Fibroblast of lung (primary cell): ENCODE results near the gene PDCD1LG2. TPM values are rescaled to one million over a fixed set of nuclear protein-coding genes. Genes with fewer than 3 reads are reported as not detected.

Source experiments
- DNase-seq, 2 donors: peaks; one replicate each; pipeline versions ENCODE4 v3.0.0 to v3.0.0-alpha.2; 2010; ENCODE audit warnings: low read depth in 2 of 2
- H2AFZ ChIP-seq: 2 replicates; pipeline ENCODE4 v1.5.1; 2012; ENCODE audit warnings: low read length, control low read depth, inconsistent platforms
- H3K27ac ChIP-seq: 2 replicates; pipeline ENCODE4 v1.5.1; 2011; ENCODE audit warnings: low read length, control low read depth; ENCODE audit not compliant: insufficient read depth
- H3K27me3 ChIP-seq: 2 replicates; pipeline ENCODE4 v1.5.1; 2011; ENCODE audit warnings: mild to moderate bottlenecking, low read length; ENCODE audit not compliant: control insufficient read depth, insufficient read depth
- H3K36me3 ChIP-seq: 2 replicates; pipeline ENCODE4 v1.5.1; 2011; ENCODE audit warnings: low read length; ENCODE audit not compliant: control insufficient read depth, insufficient read depth
- H3K4me1 ChIP-seq: 2 replicates; pipeline ENCODE4 v1.5.1; 2011; ENCODE audit warnings: low read length; ENCODE audit not compliant: control insufficient read depth, insufficient read depth; ENCODE audit errors: extremely low read depth
- H3K4me2 ChIP-seq: 2 replicates; pipeline ENCODE4 v1.5.1; 2011; ENCODE audit warnings: low read length, control low read depth; ENCODE audit not compliant: insufficient read depth; ENCODE audit errors: extremely low read depth
- H3K4me3 ChIP-seq, 4 experiments: fragments of 200-600 bp in 1 of 4; sonication (generic) in 1 of 4; replicated peaks in 1 of 4; 2 replicates each; pipeline ENCODE4 v1.5.1; 2011 to 2016; ENCODE audit warnings: low read length in 4 of 4, low read depth in 3 of 4, mild to moderate bottlenecking in 3 of 4, control low read depth in 2 of 4, inconsistent platforms in 1 of 4, mixed read lengths in 1 of 4; ENCODE audit not compliant: insufficient read depth in 1 of 4; ENCODE audit errors: control extremely low read depth in 1 of 4
- H3K79me2 ChIP-seq: 2 replicates; pipeline ENCODE4 v1.5.1; 2012; ENCODE audit warnings: mild to moderate bottlenecking, low read length, inconsistent platforms; ENCODE audit not compliant: control insufficient read depth, insufficient read depth
- H3K9ac ChIP-seq: 2 replicates; pipeline ENCODE4 v1.5.1; 2011; ENCODE audit warnings: mild to moderate bottlenecking, low read length, control low read depth; ENCODE audit not compliant: insufficient read depth
- H3K9me3 ChIP-seq: 2 replicates; pipeline ENCODE4 v1.5.1; 2012; ENCODE audit warnings: low read depth, low read length; ENCODE audit not compliant: control insufficient read depth, insufficient read depth
- H4K20me1 ChIP-seq: 2 replicates; pipeline ENCODE4 v1.5.1; 2011; ENCODE audit warnings: low read length; ENCODE audit not compliant: control insufficient read depth, insufficient read depth; ENCODE audit errors: extremely low read depth
- CTCF ChIP-seq, 2 donors: IDR thresholded peaks in 1 of 2; conservative IDR thresholded peaks in 1 of 2; 1 replicate in 1 of 2; 2 replicates in 1 of 2; pipeline ENCODE4 v1.5.1; 2011 to 2012; ENCODE audit warnings: low read length in 2 of 2, control low read depth in 1 of 2, inconsistent platforms in 1 of 2, low read depth in 1 of 2, mild to moderate bottlenecking in 1 of 2
- EZH2 ChIP-seq: IDR thresholded peaks from 2 replicates; pipeline ENCODE4 v1.5.1; 2012; ENCODE audit warnings: low read length, control low read depth, mild to moderate bottlenecking; ENCODE audit errors: missing control alignments
- polyA plus RNA-seq, 2 donors: library from polyadenylated mRNA; depleted of rRNA in 1 of 2; stranded (reverse) in 1 of 2; unstranded in 1 of 2; fragments of >200 nt; gene quantifications; 2 replicates each; pipeline ENCODE4 v1.2.1, GENCODE V29; 2011 to 2012; ENCODE audit warnings: missing spikeins in 1 of 2
- total RNA-seq: library from RNA; depleted of rRNA; stranded (reverse); fragments of >200 nt; gene quantifications from 2 replicates; pipeline ENCODE4 v1.2.1, GENCODE V29; 2014

The PDCD1LG2 gene
- total and polyA plus RNA-seq, 2 donors (not counting 1 experiment from before 2014, with no cell fraction given) = 6.9 to 16.9 TPM

- Histone ChIP-seq H3K27ac (no peak overlapping the region), H3K27me3 (no peaks in the 10 kb centered on the region), H3K9ac (no peak overlapping the region), H3K79me2 (no peaks in the 10 kb centered on the region), H3K9me3 (no peaks in the 10 kb centered on the region), H4K20me1 (no peaks in the 10 kb centered on the region), H3K4me2 (no peak overlapping the region), H3K36me3 (no peaks in the 10 kb centered on the region), H2AFZ (no peak overlapping the region), H3K4me3 (no peak overlapping the region), H3K4me1 (peaks cover 11% of the 10 kb centered on the region)
- TF ChIP-seq EZH2 (no peak), CTCF (conservative IDR thresholded peaks at IDR 0.05 in 1 of 2, IDR thresholded peaks at IDR 0.05 in 1 of 2; ENCODE audit: low read depth in 1 of 2, low read length in 2 of 2) (no peak)
- peak in 1 of 2 donors; percentile 34 for DNase-seq
Measured at GRCh38 chr9:5554254-5554653, 43.9 kb downstream of the PDCD1LG2 start.

DNA sequence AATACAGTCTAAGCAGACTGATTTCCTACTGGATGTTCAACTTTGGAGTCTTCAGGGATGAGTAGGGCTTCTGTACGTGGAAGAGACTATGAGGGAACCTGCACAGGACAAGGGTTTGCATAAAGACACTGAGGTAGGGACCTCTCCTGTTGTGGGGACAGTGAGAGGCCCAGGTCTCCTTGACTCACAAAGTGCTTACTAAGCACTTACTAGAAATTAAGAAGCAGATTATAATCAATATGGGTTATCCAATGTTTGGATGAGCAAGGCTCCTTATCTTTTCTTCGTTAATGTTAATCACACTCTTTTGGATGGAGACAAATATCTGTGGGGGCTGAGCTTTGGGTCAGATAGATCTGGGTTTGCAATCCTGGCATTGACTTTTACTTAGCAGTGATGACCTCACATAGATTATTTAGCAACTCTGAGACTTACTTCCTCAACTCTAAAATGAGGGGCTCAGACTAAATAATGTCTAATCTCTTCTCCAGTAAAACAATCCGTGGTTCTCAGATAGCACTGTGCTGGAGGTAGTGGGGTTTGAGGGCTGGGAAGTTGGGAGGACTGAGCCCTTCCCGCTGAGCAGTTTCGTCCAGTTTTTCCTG is 45.9 kb downstream of the PDCD1LG2 start:
- no peaks in the 10 kb centered on the region for H3K27me3 ChIP-seq
- H3K4me2 ChIP-seq = no peak overlapping the region
- H2AFZ ChIP-seq = no peak overlapping the region
- H3K4me3 ChIP-seq = no peak overlapping the region
- no peaks in the 10 kb centered on the region for H3K79me2 ChIP-seq
- no peak for DNase-seq
- peaks cover 2% of the 10 kb centered on the region for H3K36me3 ChIP-seq
- H3K4me1 ChIP-seq = peaks cover 11% of the 10 kb centered on the region
- H3K9me3 ChIP-seq = no peaks in the 10 kb centered on the region
- H4K20me1 ChIP-seq = no peaks in the 10 kb centered on the region
- H3K27ac ChIP-seq = no peak overlapping the region
- TF ChIP-seq CTCF (conservative IDR thresholded peaks at IDR 0.05 in 1 of 2, IDR thresholded peaks at IDR 0.05 in 1 of 2; ENCODE audit: low read depth in 1 of 2, low read length in 2 of 2) (no peak), EZH2 (no peak)
- no peak overlapping the region for H3K9ac ChIP-seq

GRCh38 chr9:5557606-5558587 is 47.6 kb downstream of the PDCD1LG2 start:
- H3K9me3 ChIP-seq = no peaks in the 10 kb centered on the region
- TF ChIP-seq CTCF (conservative IDR thresholded peaks at IDR 0.05 in 1 of 2, IDR thresholded peaks at IDR 0.05 in 1 of 2; ENCODE audit: low read depth in 1 of 2, low read length in 2 of 2) (no peak), EZH2 (no peak)
- H2AFZ ChIP-seq = no peak overlapping the region
- H3K27ac ChIP-seq = no peak overlapping the region
- H4K20me1 ChIP-seq = no peaks in the 10 kb centered on the region
- no peak overlapping the region for H3K4me3 ChIP-seq
- no peak overlapping the region for H3K4me2 ChIP-seq
- no peaks in the 10 kb centered on the region for H3K79me2 ChIP-seq
- H3K4me1 ChIP-seq = peaks cover 4% of the 10 kb centered on the region
- peak; percentile 34 to 35 for DNase-seq
- no peaks in the 10 kb centered on the region for H3K27me3 ChIP-seq
- H3K36me3 ChIP-seq = peaks cover 2% of the 10 kb centered on the region
- H3K9ac ChIP-seq = no peak overlapping the region
